ENCODE data around the gene TSTD2.

Gene TSTD2

DNA sequence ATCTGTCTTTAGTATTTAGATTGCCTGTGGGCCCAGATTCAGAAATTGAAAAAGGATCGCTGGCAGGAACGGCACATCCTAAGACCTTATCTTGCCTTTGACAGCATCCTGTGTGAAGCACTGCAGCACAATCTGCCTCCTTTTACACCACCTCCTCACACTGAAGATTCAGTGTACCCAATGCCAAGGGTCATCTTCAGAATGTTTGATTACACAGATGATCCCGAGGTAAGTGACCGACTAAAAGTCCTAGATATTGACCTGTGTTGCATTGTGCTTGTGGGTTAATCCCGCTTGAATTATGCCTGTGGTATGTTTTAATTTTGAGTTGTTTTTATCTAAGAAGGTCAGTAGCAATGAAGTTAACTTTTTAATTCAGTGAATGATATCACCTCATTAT is 14.8 kb upstream of the TSTD2 start:
- Mint-ChIP-seq H3K27me3 (no peaks in the 10 kb centered on the region), H3K9me3 (no peaks in the 10 kb centered on the region), H3K4me3 (no peak overlapping the region), H3K4me1 (ENCODE audit: low read depth) (peaks cover 6% of the 10 kb centered on the region), H3K27ac (no peak overlapping the region), H3K36me3 (ENCODE audit: low read depth) (peaks cover 64% of the 10 kb centered on the region)
- intact Hi-C loops (cut with micrococcal nuclease): no loop called here

DNA sequence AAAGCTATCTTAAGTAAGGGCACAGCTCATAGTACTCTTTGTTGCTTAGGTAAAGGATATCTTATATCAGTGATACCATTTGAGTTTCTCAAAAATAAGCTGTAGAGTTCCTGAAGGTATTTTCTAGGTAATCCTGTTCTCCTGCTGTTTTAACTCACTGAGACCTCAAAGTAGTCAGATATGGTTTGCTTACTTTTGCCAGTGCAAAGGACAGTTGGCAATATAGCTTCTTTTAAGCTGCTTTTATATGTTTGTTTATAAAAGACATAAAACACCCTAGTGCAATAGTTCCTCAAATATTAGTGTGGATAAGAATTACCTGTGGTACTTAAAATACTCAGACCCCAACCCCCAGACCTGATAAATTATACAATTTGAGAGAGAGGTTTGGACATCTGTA is 12.6 kb upstream of the TSTD2 start:
- H3K27ac Mint-ChIP-seq: no peak overlapping the region
- peaks cover 67% of the 10 kb centered on the region for H3K36me3 Mint-ChIP-seq (ENCODE audit: low read depth)
- no peaks in the 10 kb centered on the region for H3K27me3 Mint-ChIP-seq
- peaks cover 6% of the 10 kb centered on the region for H3K4me1 Mint-ChIP-seq (ENCODE audit: low read depth)
- intact Hi-C loops (cut with micrococcal nuclease): no loop called here
- H3K4me3 Mint-ChIP-seq: no peak overlapping the region
- H3K9me3 Mint-ChIP-seq: no peaks in the 10 kb centered on the region

DNA sequence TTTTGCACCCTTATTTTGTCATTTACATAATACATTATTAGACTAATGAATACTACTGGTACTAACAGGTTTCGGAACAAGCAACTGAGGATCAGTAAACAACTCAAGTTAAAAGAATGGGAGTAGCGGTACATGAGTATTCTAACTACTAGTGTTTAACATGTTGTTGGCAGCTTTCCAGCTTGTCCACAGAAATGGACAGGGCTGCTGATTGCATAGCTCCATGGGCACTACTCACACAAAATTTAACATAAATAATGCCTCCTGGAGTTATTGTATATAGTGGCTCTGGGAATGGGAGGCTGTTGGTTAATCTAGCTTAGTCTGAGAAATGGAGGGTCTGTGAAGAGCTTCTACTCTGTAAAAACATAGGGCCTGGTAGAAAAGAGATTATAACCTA is 7.2 kb upstream of the TSTD2 start:
- H3K27me3 Mint-ChIP-seq: no peaks in the 10 kb centered on the region
- H3K4me1 Mint-ChIP-seq (ENCODE audit: low read depth): peaks cover 31% of the 10 kb centered on the region
- intact Hi-C loops (cut with micrococcal nuclease): no loop called here
- no peak overlapping the region for H3K27ac Mint-ChIP-seq
- H3K9me3 Mint-ChIP-seq: no peaks in the 10 kb centered on the region
- no peak overlapping the region for H3K4me3 Mint-ChIP-seq
- peaks cover 35% of the 10 kb centered on the region for H3K36me3 Mint-ChIP-seq (ENCODE audit: low read depth)

DNA sequence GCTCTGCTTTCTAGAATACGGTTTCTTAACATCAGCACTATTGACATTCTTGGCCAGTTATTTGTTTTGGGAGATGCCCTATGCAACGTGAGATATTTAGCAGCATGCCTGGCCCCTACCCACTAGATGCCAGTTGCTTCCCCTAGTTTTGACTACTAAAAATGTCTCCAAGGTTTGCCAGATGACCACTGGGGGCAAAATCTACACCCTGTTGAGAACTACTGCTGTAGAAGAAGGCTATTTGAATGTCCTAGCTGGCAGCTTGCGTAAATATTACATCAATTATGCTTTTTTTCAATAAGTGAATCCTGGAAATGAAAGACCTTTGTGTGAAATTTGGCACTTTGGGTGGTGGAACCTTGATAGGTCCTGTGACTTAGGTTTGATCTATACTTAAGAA is 5.5 kb upstream of the TSTD2 start:
- no peaks in the 10 kb centered on the region for H3K27me3 Mint-ChIP-seq
- H3K4me3 Mint-ChIP-seq: no peak overlapping the region
- peaks cover 40% of the 10 kb centered on the region for H3K4me1 Mint-ChIP-seq (ENCODE audit: low read depth)
- H3K27ac Mint-ChIP-seq: no peak overlapping the region
- no peaks in the 10 kb centered on the region for H3K9me3 Mint-ChIP-seq
- H3K36me3 Mint-ChIP-seq (ENCODE audit: low read depth): peaks cover 33% of the 10 kb centered on the region
- intact Hi-C loops (cut with micrococcal nuclease): loop anchor here (5.0 kb wide), 1 partner anchor 39 kb away; no protein-coding TSS in a partner anchor

GRCh38 chr9:97636903-97637302 is 3.7 kb upstream of the TSTD2 start:
- Mint-ChIP-seq H3K27ac (peak overlapping the region; percentile 9), H3K4me1 (ENCODE audit: low read depth) (peaks cover 42% of the 10 kb centered on the region), H3K27me3 (no peaks in the 10 kb centered on the region), H3K36me3 (ENCODE audit: low read depth) (peaks cover 38% of the 10 kb centered on the region), H3K4me3 (no peak overlapping the region), H3K9me3 (no peaks in the 10 kb centered on the region)
- intact Hi-C loops (cut with micrococcal nuclease): loop anchor here (5.0 kb wide), 1 partner anchor 40 kb away; no protein-coding TSS in a partner anchor

DNA sequence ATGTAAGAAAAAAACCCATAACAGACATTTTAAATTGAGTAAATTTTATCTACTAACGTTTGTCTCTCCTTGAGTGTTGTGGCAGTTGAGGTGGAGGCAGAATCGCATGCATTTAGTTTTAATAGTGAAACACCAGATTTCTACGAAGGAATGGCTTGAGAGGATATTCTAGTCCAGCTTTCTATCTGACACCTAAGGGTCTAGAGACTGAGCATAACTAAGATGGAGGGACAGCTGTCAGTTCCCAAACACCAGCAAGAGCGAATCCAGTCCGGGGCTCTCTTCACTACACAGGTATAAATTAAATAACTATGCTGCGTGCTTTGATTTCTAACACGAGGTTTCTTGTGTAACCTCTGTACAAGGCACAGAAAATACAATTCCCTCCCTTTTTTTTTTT is 1.9 kb upstream of the TSTD2 start:
- Mint-ChIP-seq H3K4me3 (no peak overlapping the region), H3K27ac (no peak overlapping the region), H3K4me1 (ENCODE audit: low read depth) (peaks cover 49% of the 10 kb centered on the region), H3K36me3 (ENCODE audit: low read depth) (peaks cover 28% of the 10 kb centered on the region), H3K9me3 (no peaks in the 10 kb centered on the region), H3K27me3 (no peaks in the 10 kb centered on the region)
- intact Hi-C loops (cut with micrococcal nuclease): loop anchor here (5.0 kb wide), 1 partner anchor 42 kb away; no protein-coding TSS in a partner anchor

DNA sequence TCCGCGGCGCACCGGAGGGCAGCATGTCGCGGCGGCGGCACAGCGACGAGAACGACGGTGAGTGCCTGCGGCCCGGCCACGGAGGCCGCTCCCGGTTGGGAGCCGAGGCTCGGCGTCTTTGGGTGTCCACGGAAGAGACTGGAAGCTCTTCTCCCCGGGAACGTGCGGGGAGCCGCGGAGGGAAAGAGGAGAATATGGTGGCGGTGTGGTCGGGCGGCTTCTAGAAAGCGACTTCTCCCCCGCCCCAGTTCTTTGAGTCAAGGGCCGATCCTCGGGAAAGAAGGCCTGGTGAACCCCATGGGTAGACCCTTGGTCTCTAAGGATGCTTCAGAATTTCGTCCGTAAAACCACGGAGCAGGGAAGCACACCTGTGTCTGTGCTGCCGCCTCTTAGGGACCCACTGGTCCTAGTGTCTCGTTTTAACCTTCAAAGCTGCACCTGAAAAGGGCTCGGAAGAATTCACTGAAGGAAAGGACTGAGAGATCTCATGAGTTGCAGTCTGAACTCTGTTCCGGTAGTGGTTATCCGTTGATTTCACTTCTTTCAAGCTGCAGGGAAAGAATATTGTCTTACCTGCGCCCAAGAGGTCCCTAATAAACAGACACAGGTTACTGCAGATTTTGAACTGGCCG is 807 bp upstream of the TSTD2 start:
- peak overlapping the region; percentile 98 for H3K4me3 Mint-ChIP-seq
- H3K4me1 Mint-ChIP-seq (ENCODE audit: low read depth): peaks cover 54% of the 10 kb centered on the region
- H3K36me3 Mint-ChIP-seq (ENCODE audit: low read depth): peaks cover 30% of the 10 kb centered on the region
- H3K9me3 Mint-ChIP-seq: no peaks in the 10 kb centered on the region
- intact Hi-C loops (cut with micrococcal nuclease): loop anchor here (5.0 kb wide), 2 partner anchors 288 to 623 kb away; partner anchors contain the start of genes TBC1D2 and TRMO
- H3K27ac Mint-ChIP-seq: peak overlapping the region; percentile 99
- no peaks in the 10 kb centered on the region for H3K27me3 Mint-ChIP-seq

DNA sequence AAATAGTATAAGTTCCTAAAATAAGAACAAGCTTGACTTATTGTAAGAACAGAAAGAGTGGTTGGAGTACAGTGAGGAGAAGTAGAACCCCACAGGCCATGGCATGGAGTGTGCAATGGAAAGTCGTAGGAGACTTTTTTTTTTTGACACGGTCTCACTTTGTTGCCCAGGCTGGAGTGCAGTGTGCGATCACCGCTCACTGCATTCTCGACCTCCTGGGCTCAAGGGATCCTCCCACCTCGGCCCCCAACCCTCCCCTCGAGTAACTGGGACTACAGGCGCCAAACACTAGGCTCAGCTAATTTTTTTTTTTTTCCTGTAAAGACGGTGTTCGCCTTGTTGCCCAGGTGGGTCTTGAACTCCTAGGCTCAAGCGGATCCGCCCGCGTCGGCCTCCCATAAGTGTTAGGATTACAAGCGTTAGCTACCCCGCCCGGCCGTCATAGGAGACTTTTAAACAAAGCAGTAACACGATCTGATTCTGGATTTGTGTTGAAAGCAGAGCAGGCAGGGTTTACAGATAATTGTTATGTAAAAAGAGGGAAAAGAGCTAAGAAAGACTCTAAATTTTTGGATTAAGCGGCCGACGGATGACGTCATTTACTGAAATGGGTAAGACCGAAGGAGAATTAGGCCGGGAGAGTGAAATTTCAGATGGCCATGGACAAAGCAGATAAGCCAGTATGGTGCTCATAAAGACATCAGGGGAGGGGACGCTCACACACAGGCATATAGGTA is 752 bp downstream of the TSTD2 start:
- Mint-ChIP-seq H3K4me1 (ENCODE audit: low read depth) (peaks cover 46% of the 10 kb centered on the region), H3K27ac (peak overlapping the region; percentile 99), H3K27me3 (no peaks in the 10 kb centered on the region), H3K4me3 (peak overlapping the region; percentile 98), H3K36me3 (ENCODE audit: low read depth) (peaks cover 31% of the 10 kb centered on the region), H3K9me3 (no peaks in the 10 kb centered on the region)
- intact Hi-C loops (cut with micrococcal nuclease): loop anchor here (5.0 kb wide), 2 partner anchors 290 to 625 kb away; partner anchors contain the start of genes TBC1D2 and TRMO

DNA sequence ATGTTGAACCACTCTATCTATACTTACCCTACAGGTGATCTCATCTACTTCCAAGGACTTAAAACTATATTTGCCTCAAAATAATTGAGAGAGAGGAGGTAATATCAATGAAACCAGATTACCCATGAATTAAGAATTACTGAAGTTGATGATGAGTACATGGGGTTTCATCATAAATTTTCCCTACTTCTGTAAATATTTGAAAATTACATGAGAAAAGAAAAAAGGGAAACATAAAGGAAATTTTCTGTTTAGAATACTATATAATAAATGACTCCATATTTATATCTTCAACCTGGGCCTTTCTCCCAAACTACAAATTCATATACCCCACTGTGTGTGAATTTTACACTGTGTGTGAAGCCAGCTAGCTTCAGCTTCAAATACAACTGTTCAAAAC is 2.6 kb downstream of the TSTD2 start:
- Mint-ChIP-seq H3K27ac (no peak overlapping the region), H3K4me3 (no peak overlapping the region)

DNA sequence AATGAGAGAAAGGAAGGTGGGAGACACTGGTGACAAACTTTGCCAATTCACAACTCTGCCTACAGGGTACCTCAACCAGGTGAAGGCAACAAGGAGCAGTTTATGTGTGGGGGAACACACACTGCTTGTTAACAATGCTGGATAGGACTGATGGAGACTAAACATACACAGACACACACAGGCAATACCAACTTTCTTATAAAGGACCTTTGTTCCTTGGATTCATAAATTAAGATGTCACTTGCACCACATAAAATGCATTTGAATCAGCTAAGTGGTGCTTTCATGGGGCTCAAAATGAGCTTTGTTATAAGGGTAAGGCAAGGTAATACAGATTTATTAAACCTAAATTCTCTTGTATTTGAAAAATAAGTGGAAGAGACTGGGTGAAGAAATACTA is 4.0 kb downstream of the TSTD2 start:
- no peak overlapping the region for H3K4me3 Mint-ChIP-seq
- peaks cover 51% of the 10 kb centered on the region for H3K36me3 Mint-ChIP-seq (ENCODE audit: low read depth)
- intact Hi-C loops (cut with micrococcal nuclease): no loop called here
- no peaks in the 10 kb centered on the region for H3K27me3 Mint-ChIP-seq
- H3K4me1 Mint-ChIP-seq (ENCODE audit: low read depth): peaks cover 21% of the 10 kb centered on the region
- no peaks in the 10 kb centered on the region for H3K9me3 Mint-ChIP-seq
- H3K27ac Mint-ChIP-seq: no peak overlapping the region

More for the DNA sequence above, 2.6 kb downstream of the TSTD2 start:
- peaks cover 39% of the 10 kb centered on the region for H3K36me3 Mint-ChIP-seq (ENCODE audit: low read depth)
- no peaks in the 10 kb centered on the region for H3K27me3 Mint-ChIP-seq
- intact Hi-C loops (cut with micrococcal nuclease): loop anchor here (5.0 kb wide), 2 partner anchors 292 to 627 kb away; partner anchors contain the start of genes TBC1D2 and TRMO
- no peaks in the 10 kb centered on the region for H3K9me3 Mint-ChIP-seq
- peaks cover 34% of the 10 kb centered on the region for H3K4me1 Mint-ChIP-seq (ENCODE audit: low read depth)

DNA sequence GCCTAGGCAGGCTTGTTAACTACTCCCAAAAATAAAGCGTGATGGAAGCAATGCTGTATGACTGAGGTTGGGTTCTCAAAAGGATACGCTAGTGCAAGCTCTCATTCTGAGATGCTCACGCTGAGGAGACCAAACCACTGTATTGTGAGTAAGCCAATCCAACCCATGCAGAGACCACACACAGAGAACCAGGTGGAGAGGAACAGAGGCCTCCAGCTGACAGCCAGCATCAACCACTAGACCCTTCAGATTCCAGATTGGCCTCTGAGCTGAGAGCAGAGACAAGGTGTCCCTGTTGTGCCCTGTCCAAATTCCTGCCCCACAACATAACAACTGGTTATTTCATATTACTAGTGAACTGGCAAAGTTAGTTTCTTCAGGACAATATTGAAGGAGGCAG is 4.5 kb downstream of the TSTD2 start:
- no peak overlapping the region for H3K27ac Mint-ChIP-seq
- H3K9me3 Mint-ChIP-seq: no peaks in the 10 kb centered on the region
- peaks cover 21% of the 10 kb centered on the region for H3K4me1 Mint-ChIP-seq (ENCODE audit: low read depth)
- intact Hi-C loops (cut with micrococcal nuclease): no loop called here
- H3K27me3 Mint-ChIP-seq: no peaks in the 10 kb centered on the region
- no peak overlapping the region for H3K4me3 Mint-ChIP-seq
- peaks cover 51% of the 10 kb centered on the region for H3K36me3 Mint-ChIP-seq (ENCODE audit: low read depth)

- H3K27ac Mint-ChIP-seq: no peak overlapping the region
- no peak overlapping the region for H3K4me3 Mint-ChIP-seq
- intact Hi-C loops (cut with micrococcal nuclease): no loop called here
- peaks cover 21% of the 10 kb centered on the region for H3K4me1 Mint-ChIP-seq (ENCODE audit: low read depth)
- no peaks in the 10 kb centered on the region for H3K27me3 Mint-ChIP-seq
- no peaks in the 10 kb centered on the region for H3K9me3 Mint-ChIP-seq
- H3K36me3 Mint-ChIP-seq (ENCODE audit: low read depth): peaks cover 50% of the 10 kb centered on the region
Observed at GRCh38 chr9:97627624-97628023, 5.5 kb downstream of the TSTD2 start.

- H3K9me3 Mint-ChIP-seq: no peaks in the 10 kb centered on the region
Observed at GRCh38 chr9:97625620-97626019, 7.5 kb downstream of the TSTD2 start.

GRCh38 chr9:97623946-97624345 is 9.2 kb downstream of the TSTD2 start:
- Mint-ChIP-seq H3K9me3 (no peaks in the 10 kb centered on the region), H3K4me1 (ENCODE audit: low read depth) (peaks cover 3% of the 10 kb centered on the region), H3K27ac (no peak overlapping the region), H3K27me3 (no peaks in the 10 kb centered on the region), H3K36me3 (ENCODE audit: low read depth) (peaks cover 64% of the 10 kb centered on the region), H3K4me3 (no peak overlapping the region)
- intact Hi-C loops (cut with micrococcal nuclease): no loop called here

More at GRCh38 chr9:97625620-97626019, 7.5 kb downstream of the TSTD2 start:
- Mint-ChIP-seq H3K36me3 (ENCODE audit: low read depth) (peaks cover 64% of the 10 kb centered on the region), H3K4me1 (ENCODE audit: low read depth) (peaks cover 12% of the 10 kb centered on the region), H3K27ac (no peak overlapping the region), H3K27me3 (no peaks in the 10 kb centered on the region), H3K4me3 (no peak overlapping the region)
- intact Hi-C loops (cut with micrococcal nuclease): no loop called here

Data from dendritic cell treated with granulocyte-macrophage colony-stimulating factor and Interleukin-4, amounts not matched to agents 40 ng/mL and 50 ng/mL, for 4 days (primary cell).